ENCODE measurements around the gene TTC3. TPM values are rescaled to one million over a fixed set of nuclear protein-coding genes. Genes with fewer than 3 reads are reported as not detected.

Gene TTC3
- total RNA-seq, 2 donors from 2014 or later = 184 to 273 TPM

GRCh38 chr21:37233551-37234146 lies 160.6 kb downstream of the TTC3 start:
- H3K36me3 ChIP-seq (ENCODE audit: control insufficient read depth, insufficient read depth, low read length) = peaks cover 64% of the 10 kb centered on the region
- H3K4me1 Mint-ChIP-seq = peaks cover 3% of the 10 kb centered on the region
- H3K4me3 ChIP-seq (ENCODE audit: low read length) = no peak overlapping the region
- H3K4me3 Mint-ChIP-seq = no peak overlapping the region
- no peak for TF ChIP-seq CTCF (conservative IDR thresholded peaks at IDR 0.05)
- no peaks in the 10 kb centered on the region for H3K4me1 ChIP-seq (ENCODE audit: control insufficient read depth, insufficient read depth, low read length)
- no peak overlapping the region for H3K27ac ChIP-seq (ENCODE audit: low read depth, low read length)
- no peaks in the 10 kb centered on the region for H3K9me3 Mint-ChIP-seq
- WGBS, 2 experiments (ENCODE audit: insufficient coverage in 1 of 2, insufficient read length in 1 of 2) = 96% methylated on average over 9 of the region's 9 CpGs
- H3K9me3 ChIP-seq (ENCODE audit: control insufficient read depth, low read length) = no peaks in the 10 kb centered on the region
- H3K27ac Mint-ChIP-seq = no peak overlapping the region
- DNase-seq = no peak
- no peaks in the 10 kb centered on the region for H3K27me3 Mint-ChIP-seq (ENCODE audit: insufficient read depth)
- H3K9ac ChIP-seq (ENCODE audit: extremely low read depth, low read length, poor library complexity, severe bottlenecking) = no peak overlapping the region
- peaks cover 52% of the 10 kb centered on the region for H3K36me3 Mint-ChIP-seq (ENCODE audit: low read depth)
- H3K27me3 ChIP-seq (ENCODE audit: control insufficient read depth, insufficient read depth, low read length, poor library complexity, severe bottlenecking) = no peaks in the 10 kb centered on the region

DNA sequence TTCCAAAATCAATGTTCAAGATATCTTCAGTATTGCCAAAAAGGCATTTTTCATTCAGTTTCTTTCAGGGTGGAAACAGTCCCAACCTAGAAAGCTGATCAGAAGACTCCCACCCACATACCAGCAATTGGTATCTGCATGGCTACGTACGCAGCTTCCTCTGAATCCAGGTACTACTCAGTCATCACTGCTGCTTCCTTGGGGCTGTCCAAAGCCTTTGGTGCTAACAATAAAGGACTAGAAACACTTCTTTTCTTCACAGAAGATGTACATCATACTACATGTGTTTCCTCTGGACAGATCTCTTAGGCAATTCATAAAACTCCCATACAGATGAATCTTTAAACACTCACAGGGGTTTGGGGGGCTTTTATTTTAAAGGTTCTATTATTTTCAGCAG lies 164.3 kb downstream of the TTC3 start:
- no peak for TF ChIP-seq CTCF (conservative IDR thresholded peaks at IDR 0.05)
- no peak overlapping the region for H3K4me3 Mint-ChIP-seq
- Histone ChIP-seq H3K9ac (ENCODE audit: extremely low read depth, low read length, poor library complexity, severe bottlenecking) (no peak overlapping the region), H3K4me1 (ENCODE audit: control insufficient read depth, insufficient read depth, low read length) (peaks cover 3% of the 10 kb centered on the region), H3K27me3 (ENCODE audit: control insufficient read depth, insufficient read depth, low read length, poor library complexity, severe bottlenecking) (no peaks in the 10 kb centered on the region), H3K9me3 (ENCODE audit: control insufficient read depth, low read length) (no peaks in the 10 kb centered on the region), H3K27ac (ENCODE audit: low read depth, low read length) (peak overlapping the region; percentile 17), H3K4me3 (ENCODE audit: low read length) (no peak overlapping the region), H3K36me3 (ENCODE audit: control insufficient read depth, insufficient read depth, low read length) (peaks cover 46% of the 10 kb centered on the region)
- H3K4me1 Mint-ChIP-seq = peaks cover 4% of the 10 kb centered on the region
- no peaks in the 10 kb centered on the region for H3K9me3 Mint-ChIP-seq
- 94 to 100% methylated on average over 2 of the region's 2 CpGs for WGBS, 2 experiments (ENCODE audit: insufficient coverage in 1 of 2, insufficient read length in 1 of 2)
- no peak for DNase-seq
- no peak overlapping the region for H3K27ac Mint-ChIP-seq
- peaks cover 44% of the 10 kb centered on the region for H3K36me3 Mint-ChIP-seq (ENCODE audit: low read depth)
- no peaks in the 10 kb centered on the region for H3K27me3 Mint-ChIP-seq (ENCODE audit: insufficient read depth)

- H3K4me1 Mint-ChIP-seq = peaks cover 4% of the 10 kb centered on the region
- peaks cover 39% of the 10 kb centered on the region for H3K36me3 Mint-ChIP-seq (ENCODE audit: low read depth)
- H3K4me1 ChIP-seq (ENCODE audit: control insufficient read depth, insufficient read depth, low read length) = peaks cover 3% of the 10 kb centered on the region
- no peak overlapping the region for H3K9ac ChIP-seq (ENCODE audit: extremely low read depth, low read length, poor library complexity, severe bottlenecking)
- H3K4me3 ChIP-seq (ENCODE audit: low read length) = no peak overlapping the region
- no peaks in the 10 kb centered on the region for H3K27me3 ChIP-seq (ENCODE audit: control insufficient read depth, insufficient read depth, low read length, poor library complexity, severe bottlenecking)
- no peaks in the 10 kb centered on the region for H3K9me3 ChIP-seq (ENCODE audit: control insufficient read depth, low read length)
- H3K4me3 Mint-ChIP-seq = no peak overlapping the region
- H3K27ac ChIP-seq (ENCODE audit: low read depth, low read length) = peak overlapping the region; percentile 17
- WGBS, 2 experiments (ENCODE audit: insufficient coverage in 1 of 2, insufficient read length in 1 of 2) = 90% methylated on average over 4 of the region's 4 CpGs; no CpG with 5 or more reads in 1 of the 2 experiments
- no peak for DNase-seq
- TF ChIP-seq CTCF (conservative IDR thresholded peaks at IDR 0.05) = no peak
- H3K36me3 ChIP-seq (ENCODE audit: control insufficient read depth, insufficient read depth, low read length) = peaks cover 42% of the 10 kb centered on the region
- H3K27me3 Mint-ChIP-seq (ENCODE audit: insufficient read depth) = no peaks in the 10 kb centered on the region
- H3K27ac Mint-ChIP-seq = no peak overlapping the region
- H3K9me3 Mint-ChIP-seq = no peaks in the 10 kb centered on the region
Observed at GRCh38 chr21:37237764-37238163, 164.7 kb downstream of the TTC3 start.
